HepG2 (cell line): Measurements from ENCODE around the gene SAMMSON. TPM values are rescaled to one million over a fixed set of nuclear protein-coding genes. Genes with fewer than 3 reads are reported as not detected.

ENCODE experiments used
- ATAC-seq: fragments of 200-7000 bp; cut with Tn5 transposase; 3 replicates; pipeline ENCODE4 v1.9.1; 2020; ENCODE audit warnings: mild to moderate bottlenecking, moderate library complexity
- BruUV-seq: library from RNA; stranded (reverse); fragments of 400-500 nt; replicated peaks from 2 replicates; lab custom pipeline; 2021; lab: Mats Ljungman, UMichigan
- CTCF ChIA-PET: fragments of 300-600 bp; formaldehyde crosslinking; extraction: SDS; loops from one replicate; lab custom pipeline; 2021; ENCODE audit warnings: low total read pairs, inconsistent platforms, low intra/inter-chr PET ratio; lab: Yijun Ruan, JAX
- POLR2A ChIA-PET: fragments of 350-600 bp; sonication (Branson Sonifier 250); formaldehyde crosslinking; loops from one replicate; lab custom pipeline; 2020; ENCODE audit warnings: antibody characterized with exemption, inconsistent platforms; lab: Yijun Ruan, JAX
- DNase-seq: peaks from one replicate; pipeline ENCODE4 v3.0.0-alpha.2; 2015; ENCODE audit warnings: low spot score
- FAIRE-seq: peaks from 3 replicates; lab custom pipeline; 2011; peaks lifted over from hg19 to GRCh38; lab: Jason Lieb, UNC
- H2AFZ ChIP-seq: one replicate; pipeline ENCODE4 v1.6.1; 2011; ENCODE audit warnings: low read length, inconsistent platforms
- H3K27ac ChIP-seq: fragments of 300-600 bp; 3 replicates; pipeline ENCODE4 v1.8.0; 2011; ENCODE audit warnings: mixed run types, mild to moderate bottlenecking, mixed read lengths, low read length, inconsistent platforms; ENCODE audit not compliant: insufficient read depth; ENCODE audit errors: extremely low read length
- H3K27me3 ChIP-seq, 2 experiments: fragments of 200-600 bp in 1 of 2; 2 replicates in 1 of 2; 3 replicates in 1 of 2; pipeline versions ENCODE4 v1.6.0 to v1.8.0; 2011; ENCODE audit warnings: low read length in 2 of 2, mild to moderate bottlenecking in 2 of 2, moderate library complexity in 2 of 2, inconsistent platforms in 1 of 2; ENCODE audit not compliant: insufficient read depth in 2 of 2, control insufficient read depth in 1 of 2
- H3K36me3 ChIP-seq, 2 experiments: fragments of 200-600 bp in 1 of 2; replicated peaks in 1 of 2; 2 replicates in 1 of 2; 3 replicates in 1 of 2; pipeline versions ENCODE4 v1.5.1 to v1.8.0; 2011; ENCODE audit warnings: low read length in 2 of 2, inconsistent platforms in 1 of 2; ENCODE audit not compliant: insufficient read depth in 2 of 2, control insufficient read depth in 1 of 2
- H3K4me1 ChIP-seq: 2 replicates; pipeline ENCODE4 v1.5.1; 2012; ENCODE audit warnings: low read length, inconsistent platforms; ENCODE audit not compliant: insufficient read depth
- H3K4me2 ChIP-seq: 2 replicates; pipeline ENCODE4 v1.6.0; 2011; ENCODE audit warnings: low read depth, low read length, inconsistent platforms
- H3K4me3 ChIP-seq, 3 experiments: fragments of 200-600 bp in 1 of 3; sonication (generic), shearing (Covaris generic) in 1 of 3; replicated peaks in 1 of 3; 2 replicates each; pipeline ENCODE4 v1.5.1; 2011 to 2016; ENCODE audit warnings: low read length in 3 of 3, inconsistent platforms in 2 of 3, low read depth in 2 of 3, mild to moderate bottlenecking in 2 of 3, control low read depth in 1 of 3, mixed read lengths in 1 of 3; ENCODE audit not compliant: insufficient read depth in 1 of 3
- H3K79me2 ChIP-seq: one replicate; pipeline ENCODE4 v1.6.1; 2011; ENCODE audit warnings: low read length, inconsistent platforms; ENCODE audit not compliant: insufficient read depth
- H3K9ac ChIP-seq: 2 replicates; pipeline ENCODE4 v1.6.0; 2011; ENCODE audit warnings: mild to moderate bottlenecking, low read depth, low read length, inconsistent platforms; ENCODE audit not compliant: insufficient read depth
- H3K9me3 ChIP-seq: 2 replicates; pipeline ENCODE4 v1.5.1; 2012; ENCODE audit warnings: mild to moderate bottlenecking, low read length
- H4K20me1 ChIP-seq: 2 replicates; pipeline ENCODE4 v1.6.0; 2011; ENCODE audit warnings: inconsistent platforms, mild to moderate bottlenecking, low read length, moderate library complexity; ENCODE audit not compliant: insufficient read depth
- FOXK2 ChIP-seq: fragments of 450-650 bp; IDR thresholded peaks from 2 replicates; pipeline ENCODE4 v1.6.1; 2016
- GMEB1 ChIP-seq: sonication (generic); formaldehyde crosslinking; IDR thresholded peaks from 2 replicates; pipeline ENCODE4 v1.5.1; 2020; ENCODE audit warnings: missing genetic modification reagents, mild to moderate bottlenecking, borderline replicate concordance
- GZF1 ChIP-seq: sonication (generic); formaldehyde crosslinking; IDR thresholded peaks from 2 replicates; pipeline ENCODE4 v1.5.1; 2020; ENCODE audit warnings: mild to moderate bottlenecking, missing genetic modification reagents
- IKZF1 ChIP-seq: fragments of 450-650 bp; IDR thresholded peaks from 2 replicates; pipeline ENCODE4 v1.7.1; 2016
- NFE2L2 ChIP-seq: fragments of 150-350 bp; IDR thresholded peaks from 2 replicates; pipeline ENCODE4 v1.6.1; 2014; ENCODE audit warnings: low read length
- RCOR2 ChIP-seq: IDR thresholded peaks from 2 replicates; pipeline ENCODE4 v1.6.1; 2016; ENCODE audit warnings: missing biosample characterization, missing genetic modification reagents
- ZBTB10 ChIP-seq: sonication (generic); formaldehyde crosslinking; IDR thresholded peaks from 2 replicates; pipeline ENCODE4 v1.4.0; 2020; ENCODE audit warnings: missing genetic modification reagents, borderline replicate concordance
- ZNF124 ChIP-seq: sonication (generic); formaldehyde crosslinking; IDR thresholded peaks from 2 replicates; pipeline ENCODE4 v1.4.0; 2020; ENCODE audit warnings: missing genetic modification reagents
- ZNF264 ChIP-seq: sonication (generic); formaldehyde crosslinking; IDR thresholded peaks from 2 replicates; pipeline ENCODE4 v1.4.0; 2020; ENCODE audit warnings: missing genetic modification reagents
- ZNF329 ChIP-seq: sonication (generic); formaldehyde crosslinking; IDR thresholded peaks from 2 replicates; pipeline ENCODE4 v1.9.0; 2021; ENCODE audit warnings: low read depth, mild to moderate bottlenecking, missing genetic modification reagents
- ZNF44 ChIP-seq: sonication (generic); formaldehyde crosslinking; IDR thresholded peaks from 2 replicates; pipeline ENCODE4 v1.5.1; 2020; ENCODE audit warnings: mild to moderate bottlenecking, missing genetic modification reagents
- ZNF451 ChIP-seq: sonication (generic); formaldehyde crosslinking; IDR thresholded peaks from 2 replicates; pipeline ENCODE4 v1.5.0; 2020; ENCODE audit warnings: mild to moderate bottlenecking, missing genetic modification reagents
- WGBS: methylation state at CpG from one replicate; pipeline ENCODE4 v1.1.6; 2017; ENCODE audit warnings: low lambda C conversion rate; 5-methylcytosine and 5-hydroxymethylcytosine counted together
- in situ Hi-C: cut with HindIII; loops from 2 replicates; pipeline ENCODE4 v1.10.0; 2017; ENCODE audit warnings: low pct_unique_long_range_greater_than_20kb; ENCODE audit not compliant: extremely low pct_ligation_motif_present
- intact Hi-C: fragments of 100-400 bp; cut with micrococcal nuclease; formaldehyde crosslinking; loops from one replicate; pipeline ENCODE4 v1.10.0; 2022; ENCODE audit not compliant: unreplicated experiment
- polyA plus RNA-seq, 8 experiments: library from polyadenylated mRNA; depleted of rRNA in 3 of 8; stranded (reverse) in 7 of 8; unstranded in 1 of 8; fragments of >200 nt; fragmentation: Illumina TruSeq in 4 of 8; extraction: Trizol in 4 of 8; gene quantifications; 2 replicates each; pipeline versions ENCODE4 v1.2.1 to v1.2.3, GENCODE V29; 2011 to 2016; ENCODE audit warnings: low read depth in 4 of 8, missing spikeins in 1 of 8, mixed read lengths in 1 of 8; ENCODE audit not compliant: insufficient read depth in 1 of 8
- total RNA-seq, 5 experiments: library from RNA; depleted of rRNA; stranded (reverse); fragments of >200 nt; fragmentation: Illumina TruSeq; extraction: Trizol; gene quantifications; 2 replicates each; pipeline ENCODE4 v1.2.3, GENCODE V29; 2016; ENCODE audit warnings: low read depth in 1 of 5
- TF ChIP-seq, protein P1 (sequence below): sonication (generic); formaldehyde crosslinking; IDR thresholded peaks from 2 replicates; pipeline ENCODE4 v1.5.1; 2020; ENCODE audit warnings: missing genetic modification reagents, mild to moderate bottlenecking, borderline replicate concordance
- TF ChIP-seq, protein P2 (sequence below): sonication (generic); formaldehyde crosslinking; IDR thresholded peaks from 2 replicates; pipeline ENCODE4 v1.4.0; 2020; ENCODE audit warnings: missing genetic modification reagents, borderline replicate concordance
- TF ChIP-seq, protein P3 (sequence below): sonication (generic); formaldehyde crosslinking; IDR thresholded peaks from 2 replicates; pipeline ENCODE4 v1.8.0; 2022; ENCODE audit warnings: mild to moderate bottlenecking, missing genetic modification reagents; ENCODE audit not compliant: insufficient replicate concordance

Gene SAMMSON
- total and polyA plus RNA-seq, 2 of the 13 experiments (the other 11 are each of a cell fraction or from before 2014, with no cell fraction given) = not detected

DNA sequence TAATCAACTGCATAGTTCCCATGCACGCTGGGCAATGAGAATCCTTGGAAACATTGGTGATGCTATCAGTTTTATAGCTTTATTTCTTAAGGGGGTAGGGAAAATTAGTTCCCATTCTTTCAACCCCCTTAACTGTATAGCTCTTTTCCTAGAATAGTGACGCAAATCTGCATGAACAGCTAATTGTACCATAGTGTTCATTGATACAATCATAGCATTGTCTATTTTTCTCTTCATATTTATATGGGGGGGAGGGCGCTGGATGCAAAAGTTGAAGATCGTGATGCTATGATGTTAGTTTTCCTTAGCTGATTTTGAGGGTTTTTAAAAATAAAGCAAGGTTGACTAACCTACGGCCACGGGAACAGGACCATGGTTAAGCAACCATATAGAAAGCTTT lies 32.4 kb upstream of the SAMMSON start:
- CTCF ChIA-PET = no interaction called here
- no peak overlapping the region for H3K27ac ChIP-seq
- POLR2A ChIA-PET = no interaction called here
- intact Hi-C loops = no loop called here
- no peak for DNase-seq
- ATAC-seq = no peak
- no TSS peak for BruUV-seq
- H3K36me3 ChIP-seq = no peaks in the 10 kb centered on the region
- no peak for FAIRE-seq
- no peak overlapping the region for H3K9ac ChIP-seq
- H3K79me2 ChIP-seq = no peaks in the 10 kb centered on the region
- H3K4me3 ChIP-seq = no peak overlapping the region
- no peak overlapping the region for H3K4me2 ChIP-seq
- WGBS = 24% methylated on average over 6 of the region's 6 CpGs
- no peaks in the 10 kb centered on the region for H3K9me3 ChIP-seq
- no peaks in the 10 kb centered on the region for H3K27me3 ChIP-seq
- in situ Hi-C loops = no loop called here
- H3K4me1 ChIP-seq = no peaks in the 10 kb centered on the region
- no peaks in the 10 kb centered on the region for H4K20me1 ChIP-seq
- no peak overlapping the region for H2AFZ ChIP-seq
- TF ChIP-seq ZNF124 (CRISPR knock-in tag) = no peak
- TF ChIP-seq, protein P1, sequence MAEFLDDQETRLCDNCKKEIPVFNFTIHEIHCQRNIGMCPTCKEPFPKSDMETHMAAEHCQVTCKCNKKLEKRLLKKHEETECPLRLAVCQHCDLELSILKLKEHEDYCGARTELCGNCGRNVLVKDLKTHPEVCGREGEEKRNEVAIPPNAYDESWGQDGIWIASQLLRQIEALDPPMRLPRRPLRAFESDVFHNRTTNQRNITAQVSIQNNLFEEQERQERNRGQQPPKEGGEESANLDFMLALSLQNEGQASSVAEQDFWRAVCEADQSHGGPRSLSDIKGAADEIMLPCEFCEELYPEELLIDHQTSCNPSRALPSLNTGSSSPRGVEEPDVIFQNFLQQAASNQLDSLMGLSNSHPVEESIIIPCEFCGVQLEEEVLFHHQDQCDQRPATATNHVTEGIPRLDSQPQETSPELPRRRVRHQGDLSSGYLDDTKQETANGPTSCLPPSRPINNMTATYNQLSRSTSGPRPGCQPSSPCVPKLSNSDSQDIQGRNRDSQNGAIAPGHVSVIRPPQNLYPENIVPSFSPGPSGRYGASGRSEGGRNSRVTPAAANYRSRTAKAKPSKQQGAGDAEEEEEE (CRISPR knock-in tag) = no peak
- no peak for TF ChIP-seq GZF1 (CRISPR knock-in tag)
- TF ChIP-seq, protein P2, sequence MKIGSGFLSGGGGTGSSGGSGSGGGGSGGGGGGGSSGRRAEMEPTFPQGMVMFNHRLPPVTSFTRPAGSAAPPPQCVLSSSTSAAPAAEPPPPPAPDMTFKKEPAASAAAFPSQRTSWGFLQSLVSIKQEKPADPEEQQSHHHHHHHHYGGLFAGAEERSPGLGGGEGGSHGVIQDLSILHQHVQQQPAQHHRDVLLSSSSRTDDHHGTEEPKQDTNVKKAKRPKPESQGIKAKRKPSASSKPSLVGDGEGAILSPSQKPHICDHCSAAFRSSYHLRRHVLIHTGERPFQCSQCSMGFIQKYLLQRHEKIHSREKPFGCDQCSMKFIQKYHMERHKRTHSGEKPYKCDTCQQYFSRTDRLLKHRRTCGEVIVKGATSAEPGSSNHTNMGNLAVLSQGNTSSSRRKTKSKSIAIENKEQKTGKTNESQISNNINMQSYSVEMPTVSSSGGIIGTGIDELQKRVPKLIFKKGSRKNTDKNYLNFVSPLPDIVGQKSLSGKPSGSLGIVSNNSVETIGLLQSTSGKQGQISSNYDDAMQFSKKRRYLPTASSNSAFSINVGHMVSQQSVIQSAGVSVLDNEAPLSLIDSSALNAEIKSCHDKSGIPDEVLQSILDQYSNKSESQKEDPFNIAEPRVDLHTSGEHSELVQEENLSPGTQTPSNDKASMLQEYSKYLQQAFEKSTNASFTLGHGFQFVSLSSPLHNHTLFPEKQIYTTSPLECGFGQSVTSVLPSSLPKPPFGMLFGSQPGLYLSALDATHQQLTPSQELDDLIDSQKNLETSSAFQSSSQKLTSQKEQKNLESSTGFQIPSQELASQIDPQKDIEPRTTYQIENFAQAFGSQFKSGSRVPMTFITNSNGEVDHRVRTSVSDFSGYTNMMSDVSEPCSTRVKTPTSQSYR (CRISPR knock-in tag) = no peak
- TF ChIP-seq ZNF329 = no peak
- TF ChIP-seq IKZF1 = no peak
- TF ChIP-seq ZNF264 (CRISPR knock-in tag) = no peak
- TF ChIP-seq RCOR2 (CRISPR knock-in tag) = no peak
- no peak for TF ChIP-seq FOXK2
- TF ChIP-seq, protein P3, sequence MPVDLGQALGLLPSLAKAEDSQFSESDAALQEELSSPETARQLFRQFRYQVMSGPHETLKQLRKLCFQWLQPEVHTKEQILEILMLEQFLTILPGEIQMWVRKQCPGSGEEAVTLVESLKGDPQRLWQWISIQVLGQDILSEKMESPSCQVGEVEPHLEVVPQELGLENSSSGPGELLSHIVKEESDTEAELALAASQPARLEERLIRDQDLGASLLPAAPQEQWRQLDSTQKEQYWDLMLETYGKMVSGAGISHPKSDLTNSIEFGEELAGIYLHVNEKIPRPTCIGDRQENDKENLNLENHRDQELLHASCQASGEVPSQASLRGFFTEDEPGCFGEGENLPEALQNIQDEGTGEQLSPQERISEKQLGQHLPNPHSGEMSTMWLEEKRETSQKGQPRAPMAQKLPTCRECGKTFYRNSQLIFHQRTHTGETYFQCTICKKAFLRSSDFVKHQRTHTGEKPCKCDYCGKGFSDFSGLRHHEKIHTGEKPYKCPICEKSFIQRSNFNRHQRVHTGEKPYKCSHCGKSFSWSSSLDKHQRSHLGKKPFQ (CRISPR knock-in tag) = no peak
- no peak for TF ChIP-seq GMEB1 (CRISPR knock-in tag)
- no peak for TF ChIP-seq NFE2L2
- no peak for TF ChIP-seq ZBTB10
- no peak for TF ChIP-seq ZNF451
- TF ChIP-seq ZNF44 (CRISPR knock-in tag) = no peak
